Measurements from ENCODE around the gene NHSL1.
A peak's percentile ranks its signal among the peaks of the same experiment; 100 is the strongest.

NHSL1 gene

GRCh38 chr6:138512609-138513008 lies 13.3 kb upstream of the NHSL1 start:
- TF ChIP-seq ZNF274 (IDR thresholded peaks at IDR 0.05; ENCODE audit: low read depth, low read length) = no peak
- H3K4me3 ChIP-seq (ENCODE audit: low read length) = no peak overlapping the region

GRCh38 chr6:138510093-138510492 lies 10.8 kb upstream of the NHSL1 start:
- no peak for TF ChIP-seq ZNF274 (IDR thresholded peaks at IDR 0.05; ENCODE audit: low read depth, low read length)
- H3K4me3 ChIP-seq (ENCODE audit: low read length) = no peak overlapping the region

- TF ChIP-seq ZNF274 (IDR thresholded peaks at IDR 0.05; ENCODE audit: low read depth, low read length) = no peak
- no peak overlapping the region for H3K4me3 ChIP-seq (ENCODE audit: low read length)
These were observed 10.1 kb upstream of the NHSL1 start for GRCh38 chr6:138509371-138509770.

GRCh38 chr6:138508676-138508988 lies 9.3 kb upstream of the NHSL1 start:
- TF ChIP-seq ZNF274 (IDR thresholded peaks at IDR 0.05; ENCODE audit: low read depth, low read length) = no peak
- H3K4me3 ChIP-seq (ENCODE audit: low read length) = no peak overlapping the region

GRCh38 chr6:138507977-138508675 lies 8.8 kb upstream of the NHSL1 start:
- no peak overlapping the region for H3K4me3 ChIP-seq (ENCODE audit: low read length)
- TF ChIP-seq ZNF274 (IDR thresholded peaks at IDR 0.05; ENCODE audit: low read depth, low read length) = no peak

GRCh38 chr6:138504764-138505689 lies 5.7 kb upstream of the NHSL1 start:
- TF ChIP-seq ZNF274 (IDR thresholded peaks at IDR 0.05; ENCODE audit: low read depth, low read length) = no peak
- H3K4me3 ChIP-seq (ENCODE audit: low read length) = no peak overlapping the region

- no peak for TF ChIP-seq ZNF274 (IDR thresholded peaks at IDR 0.05; ENCODE audit: low read depth, low read length)
- H3K4me3 ChIP-seq (ENCODE audit: low read length) = no peak overlapping the region
These were observed 4.8 kb upstream of the NHSL1 start for GRCh38 chr6:138503881-138504680.

GRCh38 chr6:138502546-138502945 lies 3.3 kb upstream of the NHSL1 start:
- TF ChIP-seq ZNF274 (IDR thresholded peaks at IDR 0.05; ENCODE audit: low read depth, low read length) = no peak
- no peak overlapping the region for H3K4me3 ChIP-seq (ENCODE audit: low read length)

GRCh38 chr6:138500867-138501446 lies 1.7 kb upstream of the NHSL1 start:
- H3K4me3 ChIP-seq (ENCODE audit: low read length) = no peak overlapping the region
- no peak for TF ChIP-seq ZNF274 (IDR thresholded peaks at IDR 0.05; ENCODE audit: low read depth, low read length)

GRCh38 chr6:138500045-138500665 lies 861 bp upstream of the NHSL1 start:
- TF ChIP-seq ZNF274 (IDR thresholded peaks at IDR 0.05; ENCODE audit: low read depth, low read length) = no peak
- no peak overlapping the region for H3K4me3 ChIP-seq (ENCODE audit: low read length)

- peak overlapping the region; percentile 57 for H3K4me3 ChIP-seq (ENCODE audit: low read length)
- TF ChIP-seq ZNF274 (IDR thresholded peaks at IDR 0.05; ENCODE audit: low read depth, low read length) = no peak
These were observed 528 bp downstream of the NHSL1 start for GRCh38 chr6:138498629-138499302.

GRCh38 chr6:138497286-138497685 lies 2.0 kb downstream of the NHSL1 start:
- no peak for TF ChIP-seq ZNF274 (IDR thresholded peaks at IDR 0.05; ENCODE audit: low read depth, low read length)
- H3K4me3 ChIP-seq (ENCODE audit: low read length) = peak overlapping the region; percentile 57; the same call in 1 of the 2 replicates

- H3K4me3 ChIP-seq (ENCODE audit: low read length) = no peak overlapping the region
- no peak for TF ChIP-seq ZNF274 (IDR thresholded peaks at IDR 0.05; ENCODE audit: low read depth, low read length)
These were observed 5.0 kb downstream of the NHSL1 start for GRCh38 chr6:138494312-138494711.

Data from GM08714 (cell line).